Measurements from ENCODE around the gene PFDN2.

Gene PFDN2

GRCh38 chr1:161084597-161084988, 33.2 kb downstream of the PFDN2 start:
- Mint-ChIP-seq H3K27ac (no peak overlapping the region), H3K27me3 (no peaks in the 10 kb centered on the region), H3K36me3 (ENCODE audit: low read depth) (no peaks in the 10 kb centered on the region), H3K4me3 (no peak overlapping the region), H3K9me3 (no peaks in the 10 kb centered on the region), H3K4me1 (peaks cover 6% of the 10 kb centered on the region)
- ATAC-seq (no peak), DNase-seq (no peak)

- Mint-ChIP-seq H3K4me1 (peaks cover 6% of the 10 kb centered on the region), H3K27me3 (no peaks in the 10 kb centered on the region), H3K27ac (no peak overlapping the region), H3K36me3 (ENCODE audit: low read depth) (no peaks in the 10 kb centered on the region), H3K9me3 (no peaks in the 10 kb centered on the region), H3K4me3 (no peak overlapping the region)
- ATAC-seq = no peak
- no peak for DNase-seq
Measured at GRCh38 chr1:161083748-161084596, 33.9 kb downstream of the PFDN2 start.

DNA sequence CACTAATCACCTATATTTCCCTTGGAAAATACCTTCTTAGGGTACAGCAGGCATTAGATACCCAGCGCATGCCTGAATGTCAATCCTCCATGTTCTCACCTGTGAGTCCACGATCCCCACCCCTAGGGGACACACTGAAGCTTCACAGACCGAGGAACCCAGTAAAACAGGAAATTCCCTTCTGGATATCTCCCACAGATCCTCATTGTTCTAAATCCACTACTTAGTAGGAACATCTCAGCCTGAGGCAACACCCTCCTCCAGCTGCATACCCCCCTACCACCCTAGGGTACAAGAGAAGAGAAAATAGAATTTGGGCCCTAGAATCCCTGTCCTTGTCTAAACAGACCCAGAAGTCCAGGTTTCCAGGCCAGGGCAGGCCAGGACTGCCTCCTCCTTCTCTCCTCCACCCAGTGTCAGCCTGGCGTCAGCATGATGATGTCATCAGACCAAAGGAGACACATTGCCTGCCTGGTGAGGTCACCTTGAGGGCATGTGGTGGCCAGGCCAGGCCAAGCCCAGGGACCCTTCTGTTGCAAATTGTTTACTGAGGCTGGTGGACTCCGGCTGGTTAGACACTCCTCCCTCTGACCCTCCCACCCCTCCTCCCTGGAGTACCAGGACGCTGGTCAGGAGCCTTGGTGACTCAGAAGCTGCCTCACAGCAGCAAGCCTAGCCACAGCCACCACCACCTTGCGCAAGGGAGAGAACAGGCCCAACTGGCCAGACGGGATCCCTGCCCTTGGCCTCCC, 34.7 kb downstream of the PFDN2 start:
- H3K9me3 Mint-ChIP-seq = no peaks in the 10 kb centered on the region
- DNase-seq (no peak), ATAC-seq (peak; percentile 42)
- no peaks in the 10 kb centered on the region for H3K36me3 Mint-ChIP-seq (ENCODE audit: low read depth)
- H3K27me3 Mint-ChIP-seq = no peaks in the 10 kb centered on the region
- no peak overlapping the region for H3K27ac Mint-ChIP-seq
- H3K4me3 Mint-ChIP-seq = no peak overlapping the region
- peaks cover 6% of the 10 kb centered on the region for H3K4me1 Mint-ChIP-seq

GRCh38 chr1:161082483-161082882, 35.4 kb downstream of the PFDN2 start:
- H3K4me3 Mint-ChIP-seq = no peak overlapping the region
- no peak for DNase-seq
- H3K9me3 Mint-ChIP-seq = no peaks in the 10 kb centered on the region
- no peaks in the 10 kb centered on the region for H3K27me3 Mint-ChIP-seq
- no peak for ATAC-seq
- H3K4me1 Mint-ChIP-seq = peaks cover 6% of the 10 kb centered on the region
- H3K27ac Mint-ChIP-seq = no peak overlapping the region
- no peaks in the 10 kb centered on the region for H3K36me3 Mint-ChIP-seq (ENCODE audit: low read depth)

- H3K4me1 Mint-ChIP-seq = peaks cover 6% of the 10 kb centered on the region
- no peaks in the 10 kb centered on the region for H3K36me3 Mint-ChIP-seq (ENCODE audit: low read depth)
- H3K9me3 Mint-ChIP-seq = no peaks in the 10 kb centered on the region
- DNase-seq (no peak), ATAC-seq (no peak)
- no peak overlapping the region for H3K27ac Mint-ChIP-seq
- H3K27me3 Mint-ChIP-seq = no peaks in the 10 kb centered on the region
- no peak overlapping the region for H3K4me3 Mint-ChIP-seq
Measured at GRCh38 chr1:161081519-161081918, 36.3 kb downstream of the PFDN2 start.

- no peaks in the 10 kb centered on the region for H3K27me3 Mint-ChIP-seq
Measured at GRCh38 chr1:161080441-161081405, 37.1 kb downstream of the PFDN2 start.

GRCh38 chr1:161079436-161080110, 38.3 kb downstream of the PFDN2 start:
- H3K36me3 Mint-ChIP-seq (ENCODE audit: low read depth) = no peaks in the 10 kb centered on the region
- no peaks in the 10 kb centered on the region for H3K9me3 Mint-ChIP-seq
- H3K4me3 Mint-ChIP-seq = no peak overlapping the region
- DNase-seq (no peak), ATAC-seq (no peak)
- H3K4me1 Mint-ChIP-seq = peaks cover 6% of the 10 kb centered on the region
- no peaks in the 10 kb centered on the region for H3K27me3 Mint-ChIP-seq
- H3K27ac Mint-ChIP-seq = no peak overlapping the region

More at GRCh38 chr1:161080441-161081405, 37.1 kb downstream of the PFDN2 start:
- ATAC-seq (no peak), DNase-seq (no peak)
- Mint-ChIP-seq H3K36me3 (ENCODE audit: low read depth) (no peaks in the 10 kb centered on the region), H3K27ac (no peak overlapping the region), H3K4me1 (peaks cover 6% of the 10 kb centered on the region), H3K4me3 (no peak overlapping the region), H3K9me3 (no peaks in the 10 kb centered on the region)

- H3K27me3 Mint-ChIP-seq = no peaks in the 10 kb centered on the region
- ATAC-seq = no peak
Measured at GRCh38 chr1:161077426-161077825, 40.4 kb downstream of the PFDN2 start.

DNA sequence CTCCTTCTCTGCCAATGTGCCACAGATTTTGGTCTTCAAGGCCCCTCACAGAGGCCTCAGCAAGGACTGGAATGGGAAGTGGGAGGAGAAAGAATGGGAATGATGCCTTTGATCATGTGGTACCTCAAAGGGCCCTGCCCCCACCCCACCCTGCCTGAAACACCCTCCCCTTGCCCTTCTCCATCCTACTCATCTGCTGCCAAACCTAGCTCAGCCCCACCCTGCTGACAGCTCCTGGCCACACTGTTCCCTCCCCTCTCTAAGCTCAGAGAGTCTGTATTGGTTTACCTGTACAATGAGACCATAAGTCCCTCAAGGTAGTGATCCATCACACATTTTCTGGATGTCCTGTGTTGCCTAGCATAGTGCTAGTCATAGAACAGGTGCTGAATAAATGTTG, 41.4 kb downstream of the PFDN2 start:
- peaks cover 16% of the 10 kb centered on the region for H3K4me1 Mint-ChIP-seq
- ATAC-seq = no peak
- no peaks in the 10 kb centered on the region for H3K36me3 Mint-ChIP-seq (ENCODE audit: low read depth)
- no peak for DNase-seq
- H3K27ac Mint-ChIP-seq = no peak overlapping the region
- no peaks in the 10 kb centered on the region for H3K27me3 Mint-ChIP-seq
- no peaks in the 10 kb centered on the region for H3K9me3 Mint-ChIP-seq
- H3K4me3 Mint-ChIP-seq = no peak overlapping the region

More at GRCh38 chr1:161077426-161077825, 40.4 kb downstream of the PFDN2 start:
- H3K36me3 Mint-ChIP-seq (ENCODE audit: low read depth) = no peaks in the 10 kb centered on the region
- peaks cover 7% of the 10 kb centered on the region for H3K4me1 Mint-ChIP-seq
- H3K9me3 Mint-ChIP-seq = no peaks in the 10 kb centered on the region
- no peak overlapping the region for H3K4me3 Mint-ChIP-seq
- DNase-seq = no peak
- H3K27ac Mint-ChIP-seq = no peak overlapping the region

- H3K4me3 Mint-ChIP-seq = no peak overlapping the region
Measured at GRCh38 chr1:161074676-161075368, 43.0 kb downstream of the PFDN2 start.

GRCh38 chr1:161073474-161074121, 44.2 kb downstream of the PFDN2 start:
- Mint-ChIP-seq H3K4me1 (peaks cover 27% of the 10 kb centered on the region), H3K27ac (peak overlapping the region; percentile 39), H3K36me3 (ENCODE audit: low read depth) (peaks cover 6% of the 10 kb centered on the region), H3K4me3 (no peak overlapping the region), H3K9me3 (no peaks in the 10 kb centered on the region), H3K27me3 (no peaks in the 10 kb centered on the region)
- ATAC-seq (no peak), DNase-seq (no peak)

More at GRCh38 chr1:161074676-161075368, 43.0 kb downstream of the PFDN2 start:
- no peaks in the 10 kb centered on the region for H3K9me3 Mint-ChIP-seq
- H3K27me3 Mint-ChIP-seq = no peaks in the 10 kb centered on the region
- ATAC-seq (no peak), DNase-seq (no peak)
- H3K4me1 Mint-ChIP-seq = peaks cover 26% of the 10 kb centered on the region
- H3K36me3 Mint-ChIP-seq (ENCODE audit: low read depth) = no peaks in the 10 kb centered on the region
- H3K27ac Mint-ChIP-seq = no peak overlapping the region

DNA sequence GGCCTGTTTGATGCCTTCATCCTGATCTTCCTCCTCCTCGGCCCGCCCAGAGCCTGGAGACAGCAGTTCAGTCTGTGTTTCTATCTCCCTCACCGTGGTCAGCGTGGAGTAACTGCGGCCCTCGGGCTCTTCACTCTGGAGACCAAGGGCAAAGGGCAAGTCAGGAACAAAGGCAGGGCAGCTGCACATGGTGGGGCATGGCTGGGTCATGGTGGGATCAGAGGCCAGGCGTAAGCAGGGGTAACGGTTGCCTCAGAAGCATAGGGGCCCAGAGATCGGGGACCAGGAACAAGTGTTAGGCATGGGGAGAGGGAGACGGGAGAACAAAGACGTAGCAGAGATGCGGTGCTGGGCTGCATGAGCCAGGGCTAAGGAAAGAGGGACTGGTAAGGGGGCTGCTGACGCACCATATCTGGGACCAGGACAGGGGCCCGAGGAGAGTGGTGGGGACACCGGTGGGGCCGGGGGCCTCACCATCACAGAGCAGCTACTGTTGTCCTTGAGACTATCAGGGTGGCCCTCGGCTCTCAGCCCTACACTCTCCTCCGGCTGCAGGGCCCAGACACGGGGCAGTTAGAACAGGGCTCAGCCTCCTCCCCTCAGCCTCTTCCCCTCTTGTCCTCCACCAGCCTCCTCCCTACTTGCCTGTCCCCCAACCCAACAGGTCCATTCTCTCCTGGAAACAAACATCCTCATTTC, 44.9 kb downstream of the PFDN2 start:
- Mint-ChIP-seq H3K36me3 (ENCODE audit: low read depth) (peaks cover 6% of the 10 kb centered on the region), H3K4me1 (peaks cover 34% of the 10 kb centered on the region), H3K9me3 (no peaks in the 10 kb centered on the region), H3K27ac (peak overlapping the region; percentile 39), H3K27me3 (no peaks in the 10 kb centered on the region), H3K4me3 (no peak overlapping the region)
- ATAC-seq = no peak
- no peak for DNase-seq

All from activated naive CD8-positive, alpha-beta T cell treated with anti-CD3 and anti-CD28 coated beads, Interleukin-2, amount 50 U/mL, for 24 hours (primary cell).